Measurements from ENCODE around the gene CLEC2B.
"Not testable (repeated sequence)": the region's sequence is repeated elsewhere in the genome, so short reads cannot be mapped to it uniquely, and the experiment has no call there.

The CLEC2B gene

DNA sequence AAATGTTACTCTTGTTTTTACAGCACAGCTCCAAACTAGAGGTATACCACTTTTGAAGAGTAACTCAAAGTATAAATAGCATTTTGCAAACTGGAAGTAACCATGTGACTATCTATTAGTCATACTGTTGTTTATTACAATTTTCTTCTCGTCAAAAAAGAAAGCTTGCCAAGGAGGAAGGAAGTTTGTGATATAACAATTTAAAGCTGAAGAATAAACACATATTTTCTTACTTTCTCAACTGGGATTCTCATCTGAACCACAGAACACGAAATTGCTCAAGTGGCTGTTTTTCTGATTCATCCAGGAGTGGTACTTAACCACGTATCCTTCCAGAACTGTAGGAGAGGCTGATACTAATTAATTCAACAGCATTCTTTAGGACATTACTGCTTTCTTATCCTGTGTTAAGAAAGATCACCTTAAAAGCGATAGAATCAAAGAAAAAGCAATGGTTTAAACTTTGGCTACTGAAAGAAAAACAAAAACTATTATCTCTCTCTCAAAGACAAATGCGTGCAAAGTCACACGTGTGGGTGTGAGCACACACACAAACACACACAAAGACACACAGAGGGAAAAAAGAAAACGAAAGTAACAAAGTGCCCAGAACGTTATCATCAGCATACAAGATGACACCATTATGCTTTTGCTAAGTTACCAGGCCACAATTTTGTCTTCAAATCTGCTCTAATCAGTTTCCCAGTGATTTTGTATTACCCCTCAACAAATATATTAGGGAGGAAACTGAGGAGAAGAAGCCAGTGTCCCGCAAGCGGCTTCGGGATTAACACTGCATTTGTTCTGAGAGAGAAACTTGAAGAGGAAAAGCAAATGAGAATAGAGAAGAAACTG lies at the start of gene CLEC2B:
Gene CLEC2B (minus strand): TSS at position 48 of the 855 bp plus-strand sequence.
- DNase-seq (ENCODE audit: low read depth), result no peak

DNA sequence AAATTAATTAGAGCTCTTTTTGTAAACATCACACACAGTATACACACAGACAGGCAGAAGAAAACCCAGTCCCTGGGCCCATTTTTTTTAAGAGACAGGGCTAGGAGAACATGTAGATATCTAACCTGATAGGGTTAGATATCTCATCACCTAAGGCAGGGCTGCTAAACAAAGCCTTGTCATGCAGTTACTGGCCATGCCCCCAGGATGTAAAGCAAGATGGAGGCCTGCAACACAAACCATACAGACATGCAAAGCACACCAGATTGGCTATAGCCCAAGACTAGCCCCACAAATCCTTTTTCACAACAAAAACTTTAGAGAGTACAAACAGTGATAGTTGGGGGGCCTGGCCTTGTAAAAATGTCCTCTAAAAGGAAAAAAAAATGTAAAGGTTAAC lies 42.6 kb upstream of the CLEC2B start:
- DNase-seq (ENCODE audit: low read depth), result no peak

GRCh38 chr12:9910716-9911421 lies 41.7 kb upstream of the CLEC2B start:
- DNase-seq (ENCODE audit: low read depth), result no peak

GRCh38 chr12:9909724-9910123 lies 40.6 kb upstream of the CLEC2B start:
- no peak for DNase-seq (ENCODE audit: low read depth)

GRCh38 chr12:9908350-9908749 lies 39.2 kb upstream of the CLEC2B start:
- no peak for DNase-seq (ENCODE audit: low read depth)

DNA sequence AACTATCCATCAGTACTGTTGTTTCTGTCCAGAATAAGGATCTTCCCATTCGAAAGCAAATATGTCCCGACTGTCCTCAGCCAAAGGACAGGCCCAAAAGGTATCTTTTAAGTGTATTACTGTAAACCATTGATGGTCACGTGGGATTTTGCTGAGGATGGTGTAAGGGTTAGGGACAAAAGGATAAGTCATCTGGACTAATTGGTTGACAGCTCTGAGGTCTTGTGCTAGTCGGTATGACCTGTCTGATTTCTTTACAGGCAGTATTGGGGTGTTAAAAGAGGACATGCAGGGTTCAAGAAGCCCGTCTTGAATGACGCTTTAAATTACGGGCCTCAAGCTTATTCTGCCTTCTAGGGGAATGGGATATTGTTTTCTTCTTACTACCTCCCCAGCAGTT lies 38.6 kb upstream of the CLEC2B start:
- no peak for DNase-seq (ENCODE audit: low read depth)

DNA sequence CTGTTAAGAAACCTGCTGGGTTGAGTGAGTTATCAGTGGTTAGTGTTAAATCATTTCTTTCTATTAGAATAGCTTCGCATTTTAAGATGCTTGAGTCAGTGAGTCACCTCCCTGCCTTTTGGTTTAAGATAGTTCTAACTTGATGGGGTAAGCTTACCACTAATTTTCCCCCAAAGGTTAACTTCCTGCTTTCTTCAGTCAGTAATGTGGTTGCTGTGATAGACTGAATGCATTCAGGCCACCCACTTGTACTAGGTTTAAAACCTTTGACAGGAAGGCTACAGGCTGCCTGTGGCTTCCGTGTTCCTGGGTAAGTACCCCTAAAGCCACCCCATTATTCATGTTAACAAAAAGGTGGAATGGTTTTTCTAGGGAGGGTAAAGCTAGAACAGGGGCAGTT lies 37.7 kb upstream of the CLEC2B start:
- peak; percentile 4 for DNase-seq (ENCODE audit: low read depth)

DNA sequence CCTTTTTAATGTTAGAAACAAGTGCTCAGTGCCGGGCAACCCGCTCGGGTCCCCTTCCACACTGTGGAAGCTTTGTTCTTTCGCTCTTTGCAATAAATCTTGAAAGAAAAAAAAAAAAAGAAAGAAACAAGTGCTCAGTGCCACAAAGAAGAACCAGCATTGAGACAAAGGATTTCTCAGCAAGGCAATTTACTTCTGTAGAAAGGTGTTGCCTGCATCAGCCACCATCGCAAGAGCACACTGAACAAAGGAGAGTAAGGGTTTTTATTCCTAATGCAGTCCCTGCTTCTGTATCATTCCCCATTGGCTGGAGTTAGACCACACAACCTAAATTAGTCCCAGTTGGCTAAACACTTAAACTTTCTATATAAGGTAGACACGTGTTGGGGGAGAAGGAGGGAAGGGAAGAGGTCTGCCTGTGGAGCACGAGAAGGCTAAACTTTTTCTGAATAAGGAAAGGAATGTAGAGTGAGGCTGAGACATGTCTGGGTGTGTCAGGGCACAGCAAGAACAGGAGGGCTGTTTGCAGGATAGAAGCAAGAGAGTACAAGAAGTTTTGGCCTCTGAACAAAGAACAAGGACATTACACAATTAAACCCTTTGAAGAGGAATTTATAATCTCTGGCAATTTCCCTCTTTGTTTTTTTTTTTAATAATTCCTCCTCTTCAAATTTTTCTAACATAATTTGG lies 33.5 kb upstream of the CLEC2B start:
- DNase-seq (ENCODE audit: low read depth), result no peak

- DNase-seq (ENCODE audit: low read depth), result no peak
Measured at GRCh38 chr12:9900930-9901329, 31.8 kb upstream of the CLEC2B start.

DNA sequence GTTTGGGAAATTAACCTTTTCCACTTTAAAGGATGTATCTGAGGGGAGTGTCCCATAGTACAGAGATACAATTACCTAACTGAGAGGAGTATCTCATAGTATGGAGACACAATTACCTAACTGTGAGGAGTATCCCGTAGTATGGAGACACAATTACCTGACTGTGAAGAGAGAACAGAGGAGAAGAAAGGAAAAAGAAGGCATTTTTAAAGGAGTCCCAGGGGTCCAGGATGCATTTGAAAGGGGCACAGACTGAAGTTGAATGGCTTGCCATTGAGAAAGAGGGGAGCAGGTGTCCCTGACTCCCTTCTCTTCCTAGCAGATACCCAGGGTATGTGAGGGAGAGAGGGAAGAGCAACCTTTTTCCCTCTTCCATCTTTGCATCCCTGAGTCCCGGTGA lies 30.1 kb upstream of the CLEC2B start:
- DNase-seq (ENCODE audit: low read depth), result no peak

DNA sequence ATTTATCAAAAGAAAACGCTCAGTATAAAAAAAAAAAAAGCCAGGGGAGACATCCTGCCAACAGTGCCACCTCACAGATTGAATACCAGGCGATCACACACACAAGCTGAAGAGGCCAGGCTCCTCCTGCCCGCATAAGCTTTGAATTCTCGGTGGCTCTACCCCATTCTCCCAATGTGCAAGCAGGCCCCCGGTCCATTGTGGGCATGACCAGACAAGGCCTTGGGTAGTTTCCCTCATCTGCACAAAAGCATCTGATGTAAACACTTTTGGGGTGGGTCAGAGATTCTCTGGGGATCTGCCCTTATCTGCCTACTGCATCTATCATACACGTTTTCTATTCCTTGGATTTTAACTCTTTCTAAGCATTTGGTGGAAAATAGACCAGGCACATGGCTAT lies 28.4 kb upstream of the CLEC2B start:
- no peak for DNase-seq (ENCODE audit: low read depth)

GRCh38 chr12:9895215-9895971 lies 26.2 kb upstream of the CLEC2B start:
- no peak for DNase-seq (ENCODE audit: low read depth)

GRCh38 chr12:9888665-9889273 lies 19.6 kb upstream of the CLEC2B start:
- no peak for DNase-seq (ENCODE audit: low read depth)

DNA sequence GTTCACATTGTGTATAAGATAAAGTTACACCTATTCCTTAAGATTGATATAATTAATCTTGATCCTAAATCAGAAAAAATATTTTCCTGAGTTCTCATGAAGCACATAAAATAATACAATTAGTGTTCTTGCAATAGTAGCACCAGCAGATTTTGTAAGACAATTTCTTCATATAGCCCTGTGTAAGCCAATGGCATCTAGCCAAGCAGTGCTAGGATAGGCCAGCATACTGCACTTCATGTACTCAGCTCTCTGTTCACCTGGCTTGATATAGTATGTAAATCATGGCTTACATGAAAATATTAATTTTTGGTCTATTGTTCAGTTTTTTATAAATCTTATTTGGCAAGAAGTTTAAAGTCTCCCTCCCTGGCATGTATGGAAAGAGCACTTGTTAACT lies 14.0 kb upstream of the CLEC2B start:
- DNase-seq (ENCODE audit: low read depth), result no peak

GRCh38 chr12:9881988-9882387 lies 12.8 kb upstream of the CLEC2B start:
- no peak for DNase-seq (ENCODE audit: low read depth)

GRCh38 chr12:9881246-9881645 lies 12.1 kb upstream of the CLEC2B start, which contains the start of gene KLRF2:
TSS of gene KLRF2 (plus strand) at chr12:9881489. CDS start at chr12:9881596, 107 bp downstream.
- no peak for DNase-seq (ENCODE audit: low read depth)

DNA sequence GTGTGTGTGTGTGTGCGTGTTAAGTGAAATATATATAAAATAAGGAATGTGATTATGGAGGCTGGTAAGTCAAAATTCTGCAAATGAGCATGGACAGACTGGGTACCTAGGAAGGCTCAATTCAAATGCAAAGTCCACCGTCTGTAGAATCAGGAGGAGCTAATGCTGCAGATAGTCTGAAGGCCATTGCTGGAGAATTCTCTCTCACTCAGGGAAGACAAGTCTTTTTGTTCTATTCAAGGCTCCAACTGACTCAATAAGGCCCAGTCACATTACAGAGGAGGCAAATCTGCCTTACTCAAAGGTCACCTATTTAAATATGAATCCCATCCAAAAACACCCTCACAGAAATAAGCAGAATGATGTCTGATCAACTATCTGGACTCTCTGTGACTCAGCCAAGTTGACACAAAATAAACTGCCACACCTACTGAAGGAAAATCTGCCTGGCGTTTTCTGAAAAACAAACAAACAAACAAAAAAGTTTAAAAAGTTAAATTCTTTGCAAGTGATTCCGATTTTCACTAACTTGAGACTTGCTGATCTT lies 11.5 kb upstream of the CLEC2B start:
- no peak for DNase-seq (ENCODE audit: low read depth)

GRCh38 chr12:9876120-9876519 lies 7.0 kb upstream of the CLEC2B start:
- not testable (repeated sequence) for DNase-seq (ENCODE audit: low read depth)

GRCh38 chr12:9872742-9873141 lies 3.6 kb upstream of the CLEC2B start:
- DNase-seq (ENCODE audit: low read depth), result no peak

DNA sequence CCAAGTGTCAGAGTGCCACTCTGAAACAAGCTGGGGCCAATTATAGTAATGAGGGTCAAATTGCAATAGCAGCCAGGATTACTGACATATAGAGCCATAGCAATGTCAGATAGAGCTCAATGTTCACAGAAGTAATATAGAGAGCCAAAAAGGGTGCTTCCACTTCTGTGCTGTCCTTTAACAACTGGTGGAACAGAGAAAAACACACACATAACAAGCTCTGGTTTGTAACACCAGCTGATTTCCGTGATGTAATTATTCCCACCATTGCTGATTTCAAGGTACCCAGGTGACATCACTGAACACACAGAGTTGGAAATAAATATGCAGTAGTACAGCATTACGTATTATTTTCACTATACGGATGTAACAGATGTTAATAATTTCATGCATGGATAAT lies 3.0 kb upstream of the CLEC2B start:
- DNase-seq (ENCODE audit: low read depth), result no peak

- DNase-seq (ENCODE audit: low read depth), result no peak
Measured at GRCh38 chr12:9870286-9870866, 1.2 kb upstream of the CLEC2B start.

Data from T-helper 22 cell (primary cell).